Endometrial microvascular endothelial cells (primary cell): Measurements from ENCODE around the gene ADCY9. TPM values are rescaled to one million over a fixed set of nuclear protein-coding genes. Genes with fewer than 3 reads are reported as not detected.

ENCODE experiments used
- in situ Hi-C: cut with HindIII; loops from 2 replicates; pipeline ENCODE4 v1.10.0; 2017; ENCODE audit warnings: low sequenced_read_pairs, low pct_unique_long_range_greater_than_20kb; ENCODE audit errors: inconsistent ontology term
- total RNA-seq: library from RNA; depleted of rRNA; stranded (reverse); fragments of >200 nt; gene quantifications from one replicate; pipeline ENCODE4 v1.2.3, GENCODE V29; 2015; ENCODE audit errors: inconsistent ontology term

ADCY9 gene
- total RNA-seq, 1 donor from 2014 or later = 24.2 TPM

GRCh38 chr16:4101421-4102219 is 14.6 kb downstream of the ADCY9 start:
- in situ Hi-C loops = no loop called here

GRCh38 chr16:4098501-4098900 is 17.7 kb downstream of the ADCY9 start:
- in situ Hi-C loops = loop anchor here (25.0 kb wide), 1 partner anchor 136 kb away; no protein-coding TSS in a partner anchor

GRCh38 chr16:4097826-4098240 is 18.4 kb downstream of the ADCY9 start:
- in situ Hi-C loops = loop anchor here (25.0 kb wide), 1 partner anchor 136 kb away; no protein-coding TSS in a partner anchor

- in situ Hi-C loops = loop anchor here (25.0 kb wide), 1 partner anchor 134 kb away; no protein-coding TSS in a partner anchor
Measured at GRCh38 chr16:4096509-4096908, 19.7 kb downstream of the ADCY9 start.

GRCh38 chr16:4094127-4094773 is 22.0 kb downstream of the ADCY9 start:
- in situ Hi-C loops = loop anchor here (25.0 kb wide), 1 partner anchor 132 kb away; no protein-coding TSS in a partner anchor

- in situ Hi-C loops = loop anchor here (25.0 kb wide), 1 partner anchor 131 kb away; no protein-coding TSS in a partner anchor
Measured at GRCh38 chr16:4093495-4094126, 22.6 kb downstream of the ADCY9 start.

- in situ Hi-C loops = loop anchor here (25.0 kb wide), 1 partner anchor 130 kb away; no protein-coding TSS in a partner anchor
Measured at GRCh38 chr16:4092547-4093265, 23.5 kb downstream of the ADCY9 start.

GRCh38 chr16:4091240-4092012 is 24.8 kb downstream of the ADCY9 start:
- in situ Hi-C loops = loop anchor here (25.0 kb wide), 1 partner anchor 129 kb away; no protein-coding TSS in a partner anchor

- in situ Hi-C loops = loop anchor here (25.0 kb wide), 1 partner anchor 128 kb away; no protein-coding TSS in a partner anchor
Measured at GRCh38 chr16:4090351-4090851, 25.8 kb downstream of the ADCY9 start.

GRCh38 chr16:4089811-4090301 is 26.4 kb downstream of the ADCY9 start:
- in situ Hi-C loops = loop anchor here (25.0 kb wide), 1 partner anchor 128 kb away; no protein-coding TSS in a partner anchor

- in situ Hi-C loops = loop anchor here (25.0 kb wide), 1 partner anchor 127 kb away; no protein-coding TSS in a partner anchor
Measured at GRCh38 chr16:4089251-4089810, 26.9 kb downstream of the ADCY9 start.

- in situ Hi-C loops = loop anchor here (25.0 kb wide), 1 partner anchor 126 kb away; no protein-coding TSS in a partner anchor
Measured at GRCh38 chr16:4087990-4088577, 28.2 kb downstream of the ADCY9 start.

GRCh38 chr16:4087099-4087885 is 28.9 kb downstream of the ADCY9 start:
- in situ Hi-C loops = loop anchor here (25.0 kb wide), 1 partner anchor 125 kb away; no protein-coding TSS in a partner anchor

- in situ Hi-C loops = loop anchor here (25.0 kb wide), 1 partner anchor 124 kb away; no protein-coding TSS in a partner anchor
Measured at GRCh38 chr16:4086153-4086552, 30.1 kb downstream of the ADCY9 start.

- in situ Hi-C loops = loop anchor here (25.0 kb wide), 1 partner anchor 123 kb away; no protein-coding TSS in a partner anchor
Measured at GRCh38 chr16:4085405-4085970, 30.8 kb downstream of the ADCY9 start.
